Measurements from ENCODE around the gene AKAP13.
A peak's percentile ranks its signal among the peaks of the same experiment; 100 is the strongest.
"Not testable (repeated sequence)": the region's sequence is repeated elsewhere in the genome, so short reads cannot be mapped to it uniquely, and the experiment has no call there.

The AKAP13 gene

GRCh38 chr15:85485956-85486567 lies 105.7 kb downstream of the AKAP13 start:
- no peak overlapping the region for H3K9ac ChIP-seq (ENCODE audit: low read length)
- H4K20me1 ChIP-seq (ENCODE audit: insufficient read depth, low read length): peaks cover 56% of the 10 kb centered on the region
- peaks cover 55% of the 10 kb centered on the region for H3K4me1 ChIP-seq (ENCODE audit: low read length)
- peak overlapping the region; percentile 35 for H3K4me2 ChIP-seq (ENCODE audit: low read length)
- H3K27me3 ChIP-seq (ENCODE audit: low read depth, low read length): no peaks in the 10 kb centered on the region
- no peak overlapping the region for H3K4me3 ChIP-seq (ENCODE audit: low read length)
- no peaks in the 10 kb centered on the region for H3K9me3 ChIP-seq (ENCODE audit: insufficient read depth, low read length)
- no peak overlapping the region for H3K27ac ChIP-seq (ENCODE audit: low read length)
- peak; percentile 81 for TF ChIP-seq CTCF (IDR thresholded peaks at IDR 0.05; ENCODE audit: low read depth, low read length)
- TF ChIP-seq EZH2phosphoT487 (IDR thresholded peaks at IDR 0.05; ENCODE audit: low read depth): no peak
- H3K79me2 ChIP-seq (ENCODE audit: low read length): peaks cover 14% of the 10 kb centered on the region
- H2AFZ ChIP-seq (ENCODE audit: low read depth, low read length): no peak overlapping the region
- H3K36me3 ChIP-seq (replicated peaks; ENCODE audit: low read depth, low read length): no peaks in the 10 kb centered on the region

DNA sequence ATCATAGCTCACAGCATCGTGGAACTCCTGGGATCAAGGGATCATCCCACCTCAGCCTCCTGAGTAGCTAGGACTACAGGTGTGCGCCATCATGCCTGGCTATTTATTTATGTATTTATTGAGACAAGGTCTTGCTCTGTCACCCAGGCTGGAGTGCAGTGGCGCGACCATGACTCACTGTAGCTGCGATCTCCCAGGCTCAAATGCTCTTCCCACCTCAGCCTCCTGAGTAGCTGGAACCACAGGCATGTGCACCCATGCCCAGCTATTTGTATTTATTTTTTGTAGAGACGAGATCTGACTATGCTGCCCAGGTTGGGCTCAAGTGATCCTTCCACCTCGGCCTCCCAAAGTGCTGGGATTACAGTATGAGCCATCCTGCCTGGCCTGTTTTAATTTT lies 107.4 kb downstream of the AKAP13 start:
- H3K27me3 ChIP-seq (ENCODE audit: low read depth, low read length); H2AFZ ChIP-seq (ENCODE audit: low read depth, low read length); H3K9me3 ChIP-seq (ENCODE audit: insufficient read depth, low read length); H3K27ac ChIP-seq (ENCODE audit: low read length); H3K9ac ChIP-seq (ENCODE audit: low read length); H3K36me3 ChIP-seq (replicated peaks; ENCODE audit: low read depth, low read length); H3K79me2 ChIP-seq (ENCODE audit: low read length); H3K4me2 ChIP-seq (ENCODE audit: low read length); H3K4me3 ChIP-seq (ENCODE audit: low read length): not testable (repeated sequence)
- peaks cover 44% of the 10 kb centered on the region for H4K20me1 ChIP-seq (ENCODE audit: insufficient read depth, low read length)
- H3K4me1 ChIP-seq (ENCODE audit: low read length): peaks cover 42% of the 10 kb centered on the region

DNA sequence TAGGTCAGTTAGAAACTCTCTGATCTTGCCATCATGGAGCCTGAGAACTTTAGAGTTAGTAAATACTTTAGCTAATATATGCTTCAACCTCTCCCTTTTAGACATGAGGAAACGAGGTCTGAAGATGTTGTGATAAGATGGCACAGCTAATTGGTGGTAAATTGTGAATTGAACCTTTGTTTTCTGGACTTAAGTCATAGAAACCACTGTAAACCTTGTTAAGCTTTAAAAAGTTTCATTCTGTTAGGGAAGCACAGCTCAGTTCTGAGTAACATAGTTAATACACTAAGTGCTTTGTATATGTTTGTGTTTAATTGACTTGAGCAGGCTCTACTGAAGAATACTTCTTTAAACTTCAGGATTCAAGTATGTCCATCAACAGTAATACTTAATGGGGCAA lies 108.6 kb downstream of the AKAP13 start:
- Histone ChIP-seq H3K27ac (ENCODE audit: low read length) (no peak overlapping the region), H2AFZ (ENCODE audit: low read depth, low read length) (no peak overlapping the region), H3K79me2 (ENCODE audit: low read length) (peaks cover 3% of the 10 kb centered on the region; the same call in 1 of the 2 replicates), H3K27me3 (ENCODE audit: low read depth, low read length) (no peaks in the 10 kb centered on the region), H3K4me2 (ENCODE audit: low read length) (no peak overlapping the region), H3K4me3 (ENCODE audit: low read length) (no peak overlapping the region), H3K36me3 (replicated peaks; ENCODE audit: low read depth, low read length) (no peaks in the 10 kb centered on the region), H4K20me1 (ENCODE audit: insufficient read depth, low read length) (peaks cover 51% of the 10 kb centered on the region), H3K9me3 (ENCODE audit: insufficient read depth, low read length) (no peaks in the 10 kb centered on the region), H3K9ac (ENCODE audit: low read length) (no peak overlapping the region), H3K4me1 (ENCODE audit: low read length) (peaks cover 39% of the 10 kb centered on the region)
- no peak for TF ChIP-seq EZH2phosphoT487 (IDR thresholded peaks at IDR 0.05; ENCODE audit: low read depth)
- TF ChIP-seq CTCF (IDR thresholded peaks at IDR 0.05; ENCODE audit: low read depth, low read length): no peak

GRCh38 chr15:85489773-85490493 lies 109.5 kb downstream of the AKAP13 start:
- TF ChIP-seq EZH2phosphoT487 (IDR thresholded peaks at IDR 0.05; ENCODE audit: low read depth): no peak
- TF ChIP-seq CTCF (IDR thresholded peaks at IDR 0.05; ENCODE audit: low read depth, low read length): no peak
- no peaks in the 10 kb centered on the region for H3K9me3 ChIP-seq (ENCODE audit: insufficient read depth, low read length)
- no peak overlapping the region for H2AFZ ChIP-seq (ENCODE audit: low read depth, low read length)
- no peak overlapping the region for H3K9ac ChIP-seq (ENCODE audit: low read length)
- H4K20me1 ChIP-seq (ENCODE audit: insufficient read depth, low read length): peaks cover 53% of the 10 kb centered on the region
- no peak overlapping the region for H3K4me3 ChIP-seq (ENCODE audit: low read length)
- H3K36me3 ChIP-seq (replicated peaks; ENCODE audit: low read depth, low read length): no peaks in the 10 kb centered on the region
- 0 out of 2 replicates have a peak, but pooled peaks cover 3% of the 10 kb centered on the region for H3K27me3 ChIP-seq (ENCODE audit: low read depth, low read length)
- peaks cover 48% of the 10 kb centered on the region for H3K4me1 ChIP-seq (ENCODE audit: low read length)
- H3K79me2 ChIP-seq (ENCODE audit: low read length): no peaks in the 10 kb centered on the region
- peak overlapping the region; percentile 19 for H3K4me2 ChIP-seq (ENCODE audit: low read length)
- no peak overlapping the region for H3K27ac ChIP-seq (ENCODE audit: low read length)

All from OCI-LY3 (cell line).